ENCODE measurements around the gene SYNDIG1. TPM values are rescaled to one million over a fixed set of nuclear protein-coding genes. Genes with fewer than 3 reads are reported as not detected.

Gene SYNDIG1
- total RNA-seq, 1 experiment from 2014 or later, result 10.2 TPM

GRCh38 chr20:24470746-24471582, 1.5 kb downstream of the SYNDIG1 start:
- DNase-seq (ENCODE audit: low read depth), result no peak

- DNase-seq (ENCODE audit: low read depth), result no peak
Observed at GRCh38 chr20:24472426-24472825, 3.0 kb downstream of the SYNDIG1 start.

GRCh38 chr20:24473435-24474223, 4.2 kb downstream of the SYNDIG1 start:
- DNase-seq (ENCODE audit: low read depth), result peak; percentile 62

- DNase-seq (ENCODE audit: low read depth), result no peak
Observed at GRCh38 chr20:24477831-24478547, 8.6 kb downstream of the SYNDIG1 start.

DNA sequence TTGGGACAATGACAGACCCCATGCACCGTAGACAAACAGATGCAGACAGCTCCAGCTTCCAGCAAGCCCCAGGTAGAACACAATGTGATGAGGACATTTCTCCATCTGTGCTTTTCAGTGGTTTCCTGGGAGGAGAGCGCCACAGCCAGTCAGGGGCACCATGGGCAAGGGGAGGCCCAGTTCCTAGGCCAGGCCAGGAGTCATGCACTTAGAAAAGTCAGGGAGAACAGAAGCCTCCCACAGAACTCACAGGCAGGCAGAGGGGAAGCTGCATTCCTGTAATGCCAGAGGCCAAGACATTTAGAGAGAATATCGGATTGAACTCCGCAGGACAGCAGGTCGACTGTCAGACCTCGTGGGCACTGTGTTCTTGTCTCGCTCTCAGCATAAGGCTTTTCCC, 9.2 kb downstream of the SYNDIG1 start:
- no peak for DNase-seq (ENCODE audit: low read depth)

- no peak for DNase-seq (ENCODE audit: low read depth)
Observed at GRCh38 chr20:24479106-24479505, 9.7 kb downstream of the SYNDIG1 start.

DNA sequence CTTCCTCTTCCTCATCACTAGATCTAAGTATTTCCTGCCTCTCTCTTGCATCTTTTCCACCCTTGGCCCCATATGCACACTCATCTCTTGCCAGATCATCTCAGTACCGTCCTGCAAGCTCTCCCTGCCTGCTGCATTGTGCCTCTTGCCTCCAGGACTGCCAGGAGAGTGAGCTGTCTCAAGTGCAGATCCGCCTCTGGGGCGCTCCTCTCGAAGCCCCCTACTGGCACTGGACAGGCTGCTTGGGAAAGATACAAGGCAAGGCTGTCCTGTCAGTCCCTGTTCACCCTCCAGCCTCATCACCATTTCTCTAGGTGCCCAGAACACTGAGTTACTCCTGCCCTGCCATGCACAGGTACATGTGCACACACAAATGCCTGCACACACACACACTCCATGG, 10.2 kb downstream of the SYNDIG1 start:
- peak; percentile 47 for DNase-seq (ENCODE audit: low read depth)

- no peak for DNase-seq (ENCODE audit: low read depth)
Observed at GRCh38 chr20:24480509-24480908, 11.1 kb downstream of the SYNDIG1 start.

GRCh38 chr20:24481173-24481572, 11.7 kb downstream of the SYNDIG1 start:
- no peak for DNase-seq (ENCODE audit: low read depth)

GRCh38 chr20:24483435-24484080, 14.1 kb downstream of the SYNDIG1 start:
- no peak for DNase-seq (ENCODE audit: low read depth)

DNA sequence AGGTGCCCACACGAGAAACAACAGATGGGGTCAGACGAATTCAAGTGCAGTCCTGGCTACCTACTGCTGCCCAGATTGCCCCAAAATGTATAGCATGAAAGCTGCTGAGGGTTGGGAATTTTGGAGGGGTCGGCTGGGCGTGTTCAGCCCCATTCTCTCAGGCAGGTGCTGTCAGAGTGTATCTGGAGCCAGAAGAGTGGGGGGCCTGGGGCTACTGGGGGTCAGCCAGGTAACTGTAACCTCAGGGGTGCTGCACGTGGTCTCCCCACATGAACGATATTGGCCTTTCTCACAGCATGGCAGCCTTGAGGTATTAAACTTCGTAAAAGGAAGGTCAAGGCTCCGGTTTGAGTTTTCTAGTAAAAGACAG, 14.6 kb downstream of the SYNDIG1 start:
- no peak for DNase-seq (ENCODE audit: low read depth)

- DNase-seq (ENCODE audit: low read depth), result no peak
Observed at GRCh38 chr20:24485981-24486380, 16.6 kb downstream of the SYNDIG1 start.

GRCh38 chr20:24487240-24487639, 17.8 kb downstream of the SYNDIG1 start:
- DNase-seq (ENCODE audit: low read depth), result no peak

DNA sequence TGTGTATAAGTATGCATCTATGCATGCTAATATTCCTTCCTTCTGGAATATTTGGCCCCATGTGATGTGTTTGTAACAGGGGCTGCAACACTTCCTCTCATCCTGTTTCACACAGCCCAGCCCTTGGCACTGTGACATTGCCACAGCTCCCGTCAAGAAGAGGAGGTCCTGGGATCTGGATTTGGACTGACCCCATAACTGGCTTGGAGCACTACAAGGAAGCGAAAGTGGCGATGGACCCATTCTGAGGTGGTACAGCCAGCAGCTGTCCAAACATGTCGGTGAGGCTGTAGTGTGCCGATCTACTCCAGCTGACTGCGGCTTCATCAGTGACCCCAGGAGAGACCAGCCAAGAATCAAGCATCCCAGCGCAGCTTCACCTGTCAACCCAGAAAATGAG, 18.2 kb downstream of the SYNDIG1 start:
- no peak for DNase-seq (ENCODE audit: low read depth)

DNA sequence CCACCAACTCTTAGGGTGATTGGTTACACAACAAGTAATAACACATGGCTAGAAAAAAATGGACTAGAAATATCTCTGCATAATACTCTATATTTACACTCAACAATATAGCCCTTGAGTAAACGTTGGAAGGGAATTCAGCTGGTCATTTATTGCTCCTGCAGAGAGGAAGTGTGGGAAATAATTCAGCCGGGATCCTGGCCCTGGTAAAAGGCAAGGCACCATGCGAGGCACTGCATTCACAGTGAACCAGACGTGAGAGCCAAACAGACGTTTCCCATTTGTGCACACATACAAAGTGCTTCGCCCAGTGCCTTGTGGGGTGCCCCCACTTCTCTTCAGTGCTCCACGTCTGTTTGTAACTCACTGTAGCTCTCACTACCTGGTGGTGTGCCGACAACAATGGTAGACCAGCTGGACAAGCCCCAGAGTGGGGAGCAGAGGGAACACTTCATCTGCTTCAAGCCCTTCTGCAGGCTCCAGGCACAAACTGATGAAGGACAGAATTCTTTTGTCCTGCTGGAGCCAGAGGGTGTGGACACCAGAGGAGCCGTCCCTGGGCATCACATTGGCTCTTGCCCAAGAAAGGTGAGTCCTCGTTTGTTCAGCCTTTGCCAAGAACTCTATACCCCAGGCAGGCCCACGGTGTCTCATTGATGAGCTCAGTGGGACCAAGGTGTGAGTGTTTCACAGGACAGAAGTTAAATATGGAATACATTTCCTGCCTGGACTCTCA, 18.8 kb downstream of the SYNDIG1 start:
- no peak for DNase-seq (ENCODE audit: low read depth)

- no peak for DNase-seq (ENCODE audit: low read depth)
Observed at GRCh38 chr20:24488800-24489175, 19.4 kb downstream of the SYNDIG1 start.

- no peak for DNase-seq (ENCODE audit: low read depth)
Observed at GRCh38 chr20:24489193-24489592, 19.8 kb downstream of the SYNDIG1 start.

- no peak for DNase-seq (ENCODE audit: low read depth)
Observed at GRCh38 chr20:24489631-24490260, 20.3 kb downstream of the SYNDIG1 start.

- DNase-seq (ENCODE audit: low read depth), result no peak
Observed at GRCh38 chr20:24490598-24490997, 21.2 kb downstream of the SYNDIG1 start.

DNA sequence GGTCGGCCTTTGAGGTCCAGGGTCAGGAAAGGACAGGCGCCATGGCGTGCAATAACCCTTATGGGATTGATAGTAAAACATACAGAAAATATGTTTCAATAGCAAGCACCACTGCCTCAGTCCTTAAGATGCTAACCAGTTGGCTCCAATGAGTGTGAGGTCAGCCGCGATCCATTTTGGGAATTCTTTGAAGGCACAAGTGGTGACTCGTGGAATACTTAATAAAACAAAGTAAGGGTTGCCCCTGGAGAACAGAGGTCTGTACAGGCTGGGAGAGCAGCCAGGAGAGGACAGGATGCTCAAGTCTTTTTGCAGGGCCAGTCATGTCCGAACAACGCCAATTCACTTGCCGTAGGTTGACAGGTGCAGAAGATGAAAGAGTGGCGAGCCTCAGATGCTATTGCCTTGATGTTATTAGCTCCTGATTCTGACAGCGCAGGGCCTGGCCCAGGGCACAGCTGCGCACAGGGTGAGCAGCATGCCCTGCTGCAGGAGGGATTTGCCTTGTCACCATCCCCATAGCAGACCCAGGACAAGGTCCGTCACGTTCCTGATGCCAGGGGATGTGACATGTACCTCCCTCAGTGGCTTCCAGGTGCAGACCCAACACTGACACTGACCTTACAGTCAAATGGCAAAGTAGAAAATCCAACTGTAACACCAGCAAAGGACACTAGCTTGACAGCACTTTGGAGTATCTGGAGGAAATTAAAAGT, 21.8 kb downstream of the SYNDIG1 start:
- DNase-seq (ENCODE audit: low read depth), result peak; percentile 44

Measured in RPMI7951 (cell line).